ENCODE data around the gene PTPRT.

- TF ChIP-seq, protein P1, sequence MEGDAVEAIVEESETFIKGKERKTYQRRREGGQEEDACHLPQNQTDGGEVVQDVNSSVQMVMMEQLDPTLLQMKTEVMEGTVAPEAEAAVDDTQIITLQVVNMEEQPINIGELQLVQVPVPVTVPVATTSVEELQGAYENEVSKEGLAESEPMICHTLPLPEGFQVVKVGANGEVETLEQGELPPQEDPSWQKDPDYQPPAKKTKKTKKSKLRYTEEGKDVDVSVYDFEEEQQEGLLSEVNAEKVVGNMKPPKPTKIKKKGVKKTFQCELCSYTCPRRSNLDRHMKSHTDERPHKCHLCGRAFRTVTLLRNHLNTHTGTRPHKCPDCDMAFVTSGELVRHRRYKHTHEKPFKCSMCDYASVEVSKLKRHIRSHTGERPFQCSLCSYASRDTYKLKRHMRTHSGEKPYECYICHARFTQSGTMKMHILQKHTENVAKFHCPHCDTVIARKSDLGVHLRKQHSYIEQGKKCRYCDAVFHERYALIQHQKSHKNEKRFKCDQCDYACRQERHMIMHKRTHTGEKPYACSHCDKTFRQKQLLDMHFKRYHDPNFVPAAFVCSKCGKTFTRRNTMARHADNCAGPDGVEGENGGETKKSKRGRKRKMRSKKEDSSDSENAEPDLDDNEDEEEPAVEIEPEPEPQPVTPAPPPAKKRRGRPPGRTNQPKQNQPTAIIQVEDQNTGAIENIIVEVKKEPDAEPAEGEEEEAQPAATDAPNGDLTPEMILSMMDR (IDR thresholded peaks at IDR 0.05; ENCODE audit: low read depth, low read length, missing input control) = no peak
- TF ChIP-seq YY1 (IDR thresholded peaks at IDR 0.05) = no peak
Observed at GRCh38 chr20:42790111-42790510, 399.6 kb downstream of the PTPRT start.

Measured in liver (tissue), 2 donors.